CD14-positive monocyte (primary cell): ENCODE data around the gene KLHL10. TPM values are rescaled to one million over a fixed set of nuclear protein-coding genes. Genes with fewer than 3 reads are reported as not detected.
A peak's percentile ranks its signal among the peaks of the same experiment; 100 is the strongest.

Source experiments
- DNase-seq, 3 donors: peaks; one replicate each; pipeline ENCODE4 v3.0.0-alpha.2; 2011 to 2022
- H2AFZ ChIP-seq: 2 replicates; pipeline ENCODE4 v1.6.0; 2012; ENCODE audit warnings: mild to moderate bottlenecking, low read depth, low read length, inconsistent platforms; ENCODE audit not compliant: insufficient read depth, poor library complexity, severe bottlenecking
- H3K27ac ChIP-seq, 2 donors: 1 replicate in 1 of 2; 2 replicates in 1 of 2; pipeline ENCODE4 v1.5.1; 2012 to 2013; ENCODE audit warnings: low read length in 2 of 2, control low read depth in 1 of 2, inconsistent platforms in 1 of 2, low read depth in 1 of 2, mild to moderate bottlenecking in 1 of 2
- H3K27me3 ChIP-seq, 2 donors: one replicate each; pipeline versions ENCODE4 v1.6.0 to v1.6.1; 2011 to 2013; ENCODE audit warnings: low read length in 2 of 2; ENCODE audit not compliant: control insufficient read depth in 2 of 2, insufficient read depth in 2 of 2
- H3K36me3 ChIP-seq, 2 donors: replicated peaks in 1 of 2; 1 replicate in 1 of 2; 2 replicates in 1 of 2; pipeline versions ENCODE4 v1.5.1 to v1.6.1; 2012 to 2013; ENCODE audit warnings: low read length in 2 of 2, control low read depth in 1 of 2, inconsistent platforms in 1 of 2, mild to moderate bottlenecking in 1 of 2; ENCODE audit not compliant: insufficient read depth in 2 of 2, control insufficient read depth in 1 of 2
- H3K4me1 ChIP-seq, 2 donors: 1 replicate in 1 of 2; 2 replicates in 1 of 2; pipeline versions ENCODE4 v1.5.1 to v1.6.1; 2012 to 2013; ENCODE audit warnings: low read length in 2 of 2, control low read depth in 1 of 2, inconsistent platforms in 1 of 2, mild to moderate bottlenecking in 1 of 2, moderate library complexity in 1 of 2; ENCODE audit not compliant: insufficient read depth in 2 of 2, control insufficient read depth in 1 of 2
- H3K4me2 ChIP-seq: replicated peaks from 2 replicates; pipeline ENCODE3; 2012; ENCODE audit warnings: low read length, moderate library complexity, mild to moderate bottlenecking; ENCODE audit not compliant: poor library complexity, severe bottlenecking; ENCODE audit errors: extremely low read depth
- H3K4me3 ChIP-seq, 3 experiments: fragments of 200-600 bp in 1 of 3; sonication (generic) in 1 of 3; replicated peaks in 1 of 3; 1 replicate in 2 of 3; 2 replicates in 1 of 3; pipeline ENCODE4 v1.5.1; 2011 to 2013; ENCODE audit warnings: low read length in 3 of 3, mild to moderate bottlenecking in 3 of 3, control low read depth in 2 of 3, low read depth in 2 of 3, inconsistent platforms in 1 of 3, moderate library complexity in 1 of 3
- H3K79me2 ChIP-seq: 2 replicates; pipeline ENCODE4 v1.6.0; 2012; ENCODE audit warnings: mild to moderate bottlenecking, control low read depth, inconsistent platforms, low read length, moderate library complexity; ENCODE audit not compliant: insufficient read depth
- H3K9ac ChIP-seq: 2 replicates; pipeline ENCODE4 v1.6.0; 2017; ENCODE audit warnings: low read length, mild to moderate bottlenecking; ENCODE audit not compliant: insufficient read depth, poor library complexity, severe bottlenecking
- H3K9me3 ChIP-seq, 2 donors: replicated peaks in 1 of 2; 1 replicate in 1 of 2; 2 replicates in 1 of 2; pipeline versions ENCODE4 v1.5.1 to v1.6.1; 2012 to 2013; ENCODE audit warnings: low read length in 2 of 2, control low read depth in 1 of 2; ENCODE audit not compliant: control insufficient read depth in 1 of 2, insufficient read depth in 1 of 2
- H4K20me1 ChIP-seq: 2 replicates; pipeline ENCODE4 v1.6.0; 2012; ENCODE audit warnings: mild to moderate bottlenecking, low read length, control low read depth, moderate library complexity; ENCODE audit not compliant: insufficient read depth
- H3K27ac Mint-ChIP-seq, 7 donors: one replicate each; pipeline ENCODE4 v1.8.0; 2020; ENCODE audit warnings: mild to moderate bottlenecking in 7 of 7, mixed read lengths in 7 of 7, moderate library complexity in 6 of 7, inconsistent platforms in 2 of 7
- H3K27me3 Mint-ChIP-seq, 3 donors: one replicate each; pipeline ENCODE4 v1.8.0; 2021 to 2022; ENCODE audit warnings: low read depth in 3 of 3, mild to moderate bottlenecking in 3 of 3, mixed read lengths in 3 of 3, moderate library complexity in 3 of 3, inconsistent platforms in 1 of 3
- H3K36me3 Mint-ChIP-seq, 2 donors: one replicate each; pipeline ENCODE4 v1.8.0; 2020; ENCODE audit warnings: mixed read lengths in 2 of 2, inconsistent platforms in 1 of 2, mild to moderate bottlenecking in 1 of 2
- H3K4me1 Mint-ChIP-seq: one replicate; pipeline ENCODE4 v1.8.0; 2020; ENCODE audit warnings: mild to moderate bottlenecking, mixed read lengths
- H3K4me3 Mint-ChIP-seq, 2 donors: one replicate each; pipeline ENCODE4 v1.8.0; 2020; ENCODE audit warnings: mild to moderate bottlenecking in 2 of 2, mixed read lengths in 2 of 2, moderate library complexity in 1 of 2
- H3K9me3 Mint-ChIP-seq, 7 donors: one replicate each; pipeline ENCODE4 v1.8.0; 2020 to 2022; ENCODE audit warnings: mixed read lengths in 7 of 7, mild to moderate bottlenecking in 6 of 7, moderate library complexity in 6 of 7, inconsistent platforms in 2 of 7
- CTCF ChIP-seq: fragments of 200-600 bp; IDR thresholded peaks from one replicate; pipeline ENCODE4 v1.8.0; 2022; ENCODE audit warnings: antibody characterized with exemption, mild to moderate bottlenecking
- WGBS: methylation state at CpG from one replicate; pipeline ENCODE4 v1.1.5; 2013; ENCODE audit warnings: missing lambda C conversion rate; ENCODE audit not compliant: insufficient coverage; 5-methylcytosine and 5-hydroxymethylcytosine counted together
- intact Hi-C, 2 donors: fragments of 100-400 bp; cut with micrococcal nuclease; formaldehyde crosslinking; loops; one replicate each; pipeline versions ENCODE4 v1.15.0 to v1.15.1; 2023
- polyA plus RNA-seq, 3 donors: library from polyadenylated mRNA; depleted of rRNA in 1 of 3; unstranded in 2 of 3; stranded (reverse) in 1 of 3; fragments of 300-500 nt in 2 of 3; fragments of >200 nt in 1 of 3; fragmentation: Illumina TruSeq in 2 of 3; gene quantifications; 1 replicate in 2 of 3; 2 replicates in 1 of 3; pipeline ENCODE4 v1.2.3, GENCODE V29; 2012 to 2021

The KLHL10 gene
- polyA plus RNA-seq, 3 donors = 0.15 TPM; not detected in 2

GRCh38 chr17:41801374-41802271, 36.0 kb upstream of the KLHL10 start:
- H3K4me2 ChIP-seq = no peak overlapping the region
- no peaks in the 10 kb centered on the region for H3K27me3 ChIP-seq
- WGBS = 0% methylated on average over 2 of the region's 14 CpGs
- H3K27me3 Mint-ChIP-seq = peaks cover 2 to 10% (median 7%) of the 10 kb centered on the region in 3 donors
- H3K9me3 Mint-ChIP-seq = peaks cover 0 to 2% (median 0%) of the 10 kb centered on the region in 7 donors
- intact Hi-C loops = loop anchor here (1.0 to 2.0 kb wide), 2 partner anchors 63 kb away; no protein-coding TSS in a partner anchor
- H3K4me3 ChIP-seq = no peak overlapping the region
- H2AFZ ChIP-seq = no peak overlapping the region
- H3K4me1 ChIP-seq = peaks cover 5 to 8% of the 10 kb centered on the region in 2 donors
- no peaks in the 10 kb centered on the region for H3K36me3 ChIP-seq
- peak; percentile 97 for TF ChIP-seq CTCF
- H3K27ac Mint-ChIP-seq = no peak overlapping the region
- H3K4me1 Mint-ChIP-seq = peaks cover 11% of the 10 kb centered on the region
- H3K36me3 Mint-ChIP-seq = no peaks in the 10 kb centered on the region
- no peak overlapping the region for H3K9ac ChIP-seq
- DNase-seq = peak; percentile 50 to 69 (median 56)
- H3K27ac ChIP-seq = no peak overlapping the region
- no peak overlapping the region for H3K4me3 Mint-ChIP-seq
- H3K9me3 ChIP-seq = no peaks in the 10 kb centered on the region
- no peaks in the 10 kb centered on the region for H4K20me1 ChIP-seq
- no peaks in the 10 kb centered on the region for H3K79me2 ChIP-seq

- H3K9me3 ChIP-seq = no peaks in the 10 kb centered on the region
- H3K27ac Mint-ChIP-seq = peak overlapping the region in 2 of 7 donors; percentile 38 to 75
- peaks cover 10% of the 10 kb centered on the region for H3K4me1 Mint-ChIP-seq
- H3K9ac ChIP-seq = no peak overlapping the region
- H3K27me3 Mint-ChIP-seq = peaks cover 3 to 9% (median 8%) of the 10 kb centered on the region in 3 donors
- no peaks in the 10 kb centered on the region for H3K27me3 ChIP-seq
- H3K27ac ChIP-seq = no peak overlapping the region
- WGBS = 68% methylated on average over 16 of the region's 24 CpGs
- intact Hi-C loops = no loop called here
- no peaks in the 10 kb centered on the region for H3K79me2 ChIP-seq
- H3K4me3 ChIP-seq = no peak overlapping the region
- peak overlapping the region in 1 of 2 donors; percentile 77 for H3K4me3 Mint-ChIP-seq
- no peak for TF ChIP-seq CTCF
- no peaks in the 10 kb centered on the region for H3K36me3 Mint-ChIP-seq
- H3K4me2 ChIP-seq = no peak overlapping the region
- no peaks in the 10 kb centered on the region for H4K20me1 ChIP-seq
- H3K9me3 Mint-ChIP-seq = peaks cover 0 to 2% (median 0%) of the 10 kb centered on the region in 7 donors
- H2AFZ ChIP-seq = no peak overlapping the region
- peaks cover 5 to 8% of the 10 kb centered on the region in 2 donors for H3K4me1 ChIP-seq
- peak; percentile 35 to 55 (median 36) for DNase-seq
- no peaks in the 10 kb centered on the region for H3K36me3 ChIP-seq
These were observed 34.3 kb upstream of the KLHL10 start for GRCh38 chr17:41803049-41804020.
